Body of pancreas (tissue), 4 donors: Measurements from ENCODE around the gene RTBDN. TPM values are rescaled to one million over a fixed set of nuclear protein-coding genes. Genes with fewer than 3 reads are reported as not detected.

Experiments
- ATAC-seq: fragments of 150-250 bp; one replicate; pipeline ENCODE4 v1.9.1; 2016
- DNase-seq, 4 donors: peaks; one replicate each; pipeline ENCODE4 v3.0.0-alpha.2; 2019
- H3K27ac ChIP-seq, 4 donors: fragments of 200-600 bp; sonication (generic); 1 replicate in 3 of 4; 2 replicates in 1 of 4; pipeline versions ENCODE4 v1.5.1 to v1.6.1; 2016 to 2019; ENCODE audit warnings: mild to moderate bottlenecking in 1 of 4, mixed read lengths in 1 of 4, moderate library complexity in 1 of 4
- H3K27me3 ChIP-seq, 2 donors: fragments of 200-600 bp; sonication (generic); one replicate each; pipeline ENCODE4 v1.6.0; 2016; ENCODE audit warnings: mild to moderate bottlenecking in 1 of 2
- H3K36me3 ChIP-seq, 2 donors: fragments of 200-600 bp; sonication (generic); replicated peaks in 1 of 2; 2 replicates each; pipeline ENCODE4 v1.5.1; 2016; ENCODE audit warnings: low read depth in 2 of 2; ENCODE audit not compliant: insufficient read depth in 1 of 2
- H3K4me1 ChIP-seq: fragments of 200-600 bp; sonication (generic); one replicate; pipeline ENCODE4 v1.6.0; 2016
- H3K4me3 ChIP-seq, 2 donors: fragments of 200-600 bp; sonication (generic); 1 replicate in 1 of 2; 2 replicates in 1 of 2; pipeline ENCODE4 v1.5.1; 2016 to 2019
- H3K9me3 ChIP-seq, 3 donors: fragments of 200-600 bp; sonication (generic); 1 replicate in 2 of 3; 2 replicates in 1 of 3; pipeline ENCODE4 v1.5.1; 2016
- CTCF ChIP-seq, 7 experiments: fragments of 450-650 bp in 4 of 7; fragments of 200-600 bp in 3 of 7; sonication (generic) in 3 of 7; IDR thresholded peaks; one replicate each; pipeline ENCODE4 v1.5.1; 2016 to 2019; ENCODE audit warnings: antibody characterized with exemption in 7 of 7
- POLR2A ChIP-seq, 3 donors: fragments of 450-650 bp; IDR thresholded peaks; one replicate each; pipeline ENCODE4 v1.6.1; 2016; ENCODE audit warnings: antibody characterized with exemption in 3 of 3, mild to moderate bottlenecking in 2 of 3
- WGBS, 2 donors: methylation state at CpG; one replicate each; pipeline ENCODE4 v1.1.5; 2017; 5-methylcytosine and 5-hydroxymethylcytosine counted together
- intact Hi-C: fragments of 100-400 bp; cut with DNase I; formaldehyde crosslinking; loops from one replicate; pipeline ENCODE4 v1.15.1; 2023
- total RNA-seq, 2 donors: library from RNA; depleted of rRNA; stranded (reverse); fragments of >200 nt; gene quantifications; one replicate each; pipeline ENCODE4 v1.1.0, GENCODE V29; 2016

The RTBDN gene
- total RNA-seq, 2 donors from 2014 or later: 0.52 TPM; not detected in 1

DNA sequence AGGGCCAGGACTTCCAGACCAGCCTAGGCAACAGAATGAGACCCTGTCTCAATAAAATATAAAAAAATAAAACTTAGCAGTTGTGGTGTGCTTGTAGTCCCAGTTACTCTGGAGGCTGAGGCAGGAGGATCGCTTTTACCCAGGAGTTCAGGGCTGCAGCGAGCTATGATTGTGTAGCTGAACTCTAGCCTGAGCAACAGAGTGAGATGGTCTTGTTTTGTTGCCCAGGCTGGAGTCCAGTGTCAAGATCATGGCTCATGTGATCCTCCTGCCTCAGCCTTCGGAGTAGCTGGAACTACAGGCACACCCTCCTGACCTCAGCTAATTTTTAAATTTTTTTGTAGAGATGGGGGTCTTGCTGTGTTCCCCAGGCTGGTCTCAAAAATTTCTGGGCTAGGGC, 47.4 kb downstream of the RTBDN start:
- TF ChIP-seq POLR2A (IDR thresholded peaks at IDR 0.05) (no peak), CTCF (IDR thresholded peaks at IDR 0.05) (no peak)
- intact Hi-C loops: no loop called here
- H3K4me3 ChIP-seq: no peak overlapping the region
- peaks cover 88% of the 10 kb centered on the region for H3K4me1 ChIP-seq
- no peak for ATAC-seq
- no peaks in the 10 kb centered on the region for H3K36me3 ChIP-seq
- no peaks in the 10 kb centered on the region for H3K27me3 ChIP-seq
- H3K27ac ChIP-seq: peak overlapping the region; percentile 78 to 100 (median 96)
- no peaks in the 10 kb centered on the region for H3K9me3 ChIP-seq
- WGBS, 2 donors: 79 to 93% methylated on average over 3 of the region's 3 CpGs
- no peak for DNase-seq

- Histone ChIP-seq H3K36me3 (no peaks in the 10 kb centered on the region), H3K27ac (peak overlapping the region; percentile 78 to 100 (median 96)), H3K9me3 (no peaks in the 10 kb centered on the region), H3K27me3 (no peaks in the 10 kb centered on the region), H3K4me3 (no peak overlapping the region), H3K4me1 (peaks cover 92% of the 10 kb centered on the region)
- ATAC-seq (peak; percentile 42), DNase-seq (peak; percentile 89 to 96 (median 92))
- WGBS, 2 donors: 29 to 34% methylated on average over 7 to 18 of the region's 18 CpGs
- intact Hi-C loops: no loop called here
- TF ChIP-seq POLR2A (IDR thresholded peaks at IDR 0.05): peak; percentile 54 to 67 (median 64)
- no peak for TF ChIP-seq CTCF (IDR thresholded peaks at IDR 0.05)
These were observed 48.1 kb downstream of the RTBDN start for GRCh38 chr19:12786141-12786870.

DNA sequence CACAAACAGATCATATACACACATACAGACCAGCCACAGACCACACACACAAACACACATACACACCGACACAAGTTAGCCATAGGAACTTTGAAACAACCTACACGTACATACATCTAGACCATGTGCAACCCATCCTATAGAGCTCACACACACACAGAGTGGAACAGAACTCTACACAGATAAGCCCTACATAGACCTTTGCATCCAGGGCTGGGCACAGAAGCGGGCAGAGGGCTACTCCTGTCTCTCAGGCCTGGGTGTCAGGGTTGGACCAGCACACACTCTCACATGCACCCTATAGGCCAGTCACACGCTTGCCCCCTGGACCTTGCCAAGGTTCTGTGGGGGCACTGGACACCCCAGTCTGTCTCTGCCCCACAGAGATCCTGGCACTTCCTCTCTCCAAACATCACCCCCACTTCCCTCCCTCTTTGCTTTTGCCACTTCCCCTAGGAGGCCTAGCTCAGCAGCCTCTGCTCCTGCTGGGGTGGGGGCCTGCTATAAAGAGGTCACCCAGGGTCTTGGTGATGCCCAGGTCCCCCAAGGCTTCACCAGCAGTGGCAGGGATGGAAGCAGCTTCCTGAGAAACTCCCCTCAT, 48.8 kb downstream of the RTBDN start:
- DNase-seq: peak in 1 of 4 donors; percentile 65
- peak overlapping the region; percentile 78 to 100 (median 96) for H3K27ac ChIP-seq
- H3K4me3 ChIP-seq: no peak overlapping the region
- ATAC-seq: no peak
- TF ChIP-seq POLR2A (IDR thresholded peaks at IDR 0.05) (no peak), CTCF (IDR thresholded peaks at IDR 0.05) (no peak)
- H3K27me3 ChIP-seq: no peaks in the 10 kb centered on the region
- H3K9me3 ChIP-seq: no peaks in the 10 kb centered on the region
- intact Hi-C loops: no loop called here
- WGBS, 2 donors: 57 to 79% methylated on average over 4 of the region's 4 CpGs
- H3K36me3 ChIP-seq: no peaks in the 10 kb centered on the region
- peaks cover 86% of the 10 kb centered on the region for H3K4me1 ChIP-seq

GRCh38 chr19:12784871-12785430, 49.4 kb downstream of the RTBDN start:
- no peaks in the 10 kb centered on the region for H3K36me3 ChIP-seq
- DNase-seq: no peak
- intact Hi-C loops: no loop called here
- no peak for ATAC-seq
- H3K27me3 ChIP-seq: no peaks in the 10 kb centered on the region
- no peak overlapping the region for H3K4me3 ChIP-seq
- WGBS, 2 donors: 55 to 70% methylated on average over 3 to 5 of the region's 5 CpGs
- TF ChIP-seq CTCF (IDR thresholded peaks at IDR 0.05) (no peak), POLR2A (IDR thresholded peaks at IDR 0.05) (no peak)
- peak overlapping the region; percentile 78 to 100 (median 96) for H3K27ac ChIP-seq
- no peaks in the 10 kb centered on the region for H3K9me3 ChIP-seq
- H3K4me1 ChIP-seq: peaks cover 80% of the 10 kb centered on the region
